Mesothelial cell of epicardium (in vitro differentiated cells): Measurements from ENCODE around the gene ADAT1. TPM values are rescaled to one million over a fixed set of nuclear protein-coding genes. Genes with fewer than 3 reads are reported as not detected.
A peak's percentile ranks its signal among the peaks of the same experiment; 100 is the strongest.

Experiments
- DNase-seq, 2 experiments: peaks; one replicate each; pipeline ENCODE4 v3.0.0; 2021; ENCODE audit warnings: low spot score in 2 of 2; ENCODE audit not compliant: unreplicated experiment in 2 of 2
- H3K27ac Mint-ChIP-seq: 2 replicates; pipeline ENCODE4 v1.8.0; 2021; ENCODE audit warnings: mixed read lengths
- H3K27me3 Mint-ChIP-seq: 2 replicates; pipeline ENCODE4 v1.8.0; 2021; ENCODE audit warnings: low read depth, mixed read lengths
- H3K36me3 Mint-ChIP-seq: 2 replicates; pipeline ENCODE4 v1.8.0; 2021; ENCODE audit warnings: mixed read lengths
- H3K4me1 Mint-ChIP-seq: 2 replicates; pipeline ENCODE4 v1.8.0; 2021; ENCODE audit warnings: mixed read lengths
- H3K4me3 Mint-ChIP-seq: 2 replicates; pipeline ENCODE4 v1.8.0; 2021; ENCODE audit warnings: mild to moderate bottlenecking, moderate library complexity, mixed read lengths
- H3K9me3 Mint-ChIP-seq: 2 replicates; pipeline ENCODE4 v1.8.0; 2021; ENCODE audit warnings: mixed read lengths
- CTCF ChIP-seq: fragments of 200-600 bp; sonication (generic); IDR thresholded peaks from one replicate; pipeline ENCODE4 v1.5.0; 2021; ENCODE audit warnings: antibody characterized with exemption; ENCODE audit not compliant: unreplicated experiment
- total RNA-seq: library from RNA; stranded (reverse); gene quantifications from 3 replicates; pipeline ENCODE4 v1.2.1, GENCODE V29; 2021

The ADAT1 gene
- total RNA-seq, 1 donor from 2014 or later = 58.7 TPM

- Mint-ChIP-seq H3K9me3 (no peaks in the 10 kb centered on the region), H3K27me3 (no peaks in the 10 kb centered on the region), H3K36me3 (peaks cover 44% of the 10 kb centered on the region), H3K27ac (no peak overlapping the region), H3K4me1 (peaks cover 2% of the 10 kb centered on the region), H3K4me3 (no peak overlapping the region)
- no peak for TF ChIP-seq CTCF
- no peak for DNase-seq
Measured at GRCh38 chr16:75572864-75573542, 50.1 kb downstream of the ADAT1 start.

- Mint-ChIP-seq H3K27ac (no peak overlapping the region), H3K36me3 (peaks cover 35% of the 10 kb centered on the region), H3K9me3 (no peaks in the 10 kb centered on the region), H3K4me3 (no peak overlapping the region), H3K4me1 (peaks cover 18% of the 10 kb centered on the region), H3K27me3 (no peaks in the 10 kb centered on the region)
- no peak for DNase-seq
- no peak for TF ChIP-seq CTCF
Measured at GRCh38 chr16:75570396-75571065, 52.5 kb downstream of the ADAT1 start.

GRCh38 chr16:75567911-75568310 is 55.2 kb downstream of the ADAT1 start:
- Mint-ChIP-seq H3K27me3 (peaks cover 8% of the 10 kb centered on the region), H3K4me3 (peak overlapping the region; percentile 95), H3K4me1 (peaks cover 26% of the 10 kb centered on the region), H3K27ac (peak overlapping the region; percentile 70), H3K9me3 (no peaks in the 10 kb centered on the region), H3K36me3 (peaks cover 18% of the 10 kb centered on the region)
- DNase-seq = no peak
- no peak for TF ChIP-seq CTCF

- DNase-seq = peak in 1 of 2 experiments; percentile 46
- no peak for TF ChIP-seq CTCF
- Mint-ChIP-seq H3K4me1 (peaks cover 26% of the 10 kb centered on the region), H3K27ac (peak overlapping the region; percentile 70), H3K27me3 (peaks cover 11% of the 10 kb centered on the region), H3K9me3 (no peaks in the 10 kb centered on the region), H3K4me3 (peak overlapping the region; percentile 95), H3K36me3 (peaks cover 10% of the 10 kb centered on the region)
Measured at GRCh38 chr16:75566758-75567255, 56.3 kb downstream of the ADAT1 start.

- Mint-ChIP-seq H3K27ac (peak within 1 kb of the TSS; percentile 96), H3K4me1 (peaks cover 26% of the 10 kb centered on the region), H3K9me3 (no peaks in the 10 kb centered on the region), H3K36me3 (peaks cover 7% of the 10 kb centered on the region), H3K27me3 (peaks cover 11% of the 10 kb centered on the region), H3K4me3 (peak within 1 kb of the TSS; percentile 95)
- peak; percentile 83 to 97 for DNase-seq
- no peak for TF ChIP-seq CTCF
Measured at GRCh38 chr16:75566040-75566757, 56.9 kb downstream of the ADAT1 start, which contains the start of gene GABARAPL2. Gene GABARAPL2, plus strand, starts transcription at chr16:75566379. Its CDS starts 108 bp downstream, at chr16:75566487.
